Esophagus muscularis mucosa (tissue), 4 donors: ENCODE measurements around the gene KNG1. TPM values are rescaled to one million over a fixed set of nuclear protein-coding genes. Genes with fewer than 3 reads are reported as not detected.

Experiments
- DNase-seq: peaks from one replicate; pipeline ENCODE4 v3.0.0-alpha.2; 2017; ENCODE audit errors: extremely low spot score
- H3K27ac ChIP-seq, 4 donors: fragments of 200-600 bp; sonication (generic); replicated peaks in 1 of 4; 1 replicate in 3 of 4; 2 replicates in 1 of 4; pipeline ENCODE4 v1.5.1; 2016 to 2019; ENCODE audit warnings: mild to moderate bottlenecking in 1 of 4
- H3K27me3 ChIP-seq, 4 donors: fragments of 200-600 bp; sonication (generic); one replicate each; pipeline versions ENCODE4 v1.5.1 to v1.6.0; 2016 to 2019
- H3K36me3 ChIP-seq, 4 donors: fragments of 200-600 bp; sonication (generic); one replicate each; pipeline ENCODE4 v1.5.1; 2016 to 2019
- H3K4me1 ChIP-seq, 4 donors: fragments of 200-600 bp; sonication (generic); one replicate each; pipeline ENCODE4 v1.5.1; 2016 to 2019
- H3K4me3 ChIP-seq, 4 donors: fragments of 200-600 bp; sonication (generic); 1 replicate in 2 of 4; 2 replicates in 2 of 4; pipeline ENCODE4 v1.5.1; 2016 to 2019; ENCODE audit warnings: mild to moderate bottlenecking in 4 of 4, moderate library complexity in 1 of 4
- H3K9me3 ChIP-seq, 4 donors: fragments of 200-600 bp; sonication (generic); 1 replicate in 3 of 4; 2 replicates in 1 of 4; pipeline ENCODE4 v1.5.1; 2016 to 2019
- CTCF ChIP-seq, 3 experiments: fragments of 200-600 bp in 2 of 3; fragments of 450-650 bp in 1 of 3; sonication (generic) in 2 of 3; IDR thresholded peaks; one replicate each; pipeline ENCODE4 v1.5.1; 2017 to 2019; ENCODE audit warnings: antibody characterized with exemption in 3 of 3, mild to moderate bottlenecking in 2 of 3, moderate library complexity in 1 of 3
- EP300 ChIP-seq: sonication (generic); formaldehyde crosslinking; IDR thresholded peaks from one replicate; pipeline ENCODE4 v1.6.1; 2017; ENCODE audit warnings: antibody characterized with exemption
- POLR2A ChIP-seq: fragments of 450-650 bp; IDR thresholded peaks from one replicate; pipeline ENCODE4 v1.6.1; 2017; ENCODE audit warnings: antibody characterized with exemption, moderate library complexity, mild to moderate bottlenecking, low read depth
- POLR2AphosphoS5 ChIP-seq, 2 donors: sonication (generic); formaldehyde crosslinking; IDR thresholded peaks; one replicate each; pipeline ENCODE4 v1.6.1; 2017; ENCODE audit warnings: antibody characterized with exemption in 2 of 2
- WGBS: methylation state at CpG from one replicate; pipeline ENCODE4 v1.1.5; 2018; 5-methylcytosine and 5-hydroxymethylcytosine counted together
- intact Hi-C: fragments of 100-400 bp; cut with DNase I; formaldehyde crosslinking; loops from one replicate; pipeline ENCODE4 v1.15.1; 2023
- total RNA-seq, 4 donors: library from RNA; depleted of rRNA; stranded (reverse); fragments of >200 nt; gene quantifications; one replicate each; pipeline versions ENCODE4 v1.1.0 to v1.2.1, GENCODE V29; 2016

Gene KNG1
- not detected for total RNA-seq

- Histone ChIP-seq H3K9me3 (no peaks in the 10 kb centered on the region), H3K36me3 (no peaks in the 10 kb centered on the region), H3K27ac (no peak within 1 kb of the TSS), H3K4me1 (no peaks in the 10 kb centered on the region), H3K4me3 (no peak within 1 kb of the TSS), H3K27me3 (no peaks in the 10 kb centered on the region)
- 87% methylated on average over 3 of the region's 3 CpGs for WGBS
- TF ChIP-seq CTCF (IDR thresholded peaks at IDR 0.05) (no peak), EP300 (no peak), POLR2AphosphoS5 (IDR thresholded peaks at IDR 0.05) (no peak), POLR2A (no peak)
- intact Hi-C loops = no loop called here
- peak; percentile 78 for DNase-seq
Measured at GRCh38 chr3:186717039-186717457, at the start of gene KNG1. Gene KNG1, plus strand, starts transcription at chr3:186717359. Its CDS starts 184 bp downstream, at chr3:186717543.

GRCh38 chr3:186668426-186668825 lies 48.7 kb upstream of the KNG1 start:
- 72% methylated on average over 6 of the region's 6 CpGs for WGBS

GRCh38 chr3:186669378-186670084 lies 47.6 kb upstream of the KNG1 start:
- Histone ChIP-seq H3K9me3 (no peaks in the 10 kb centered on the region), H3K27me3 (peaks cover 0 to 32% (median 0%) of the 10 kb centered on the region in 4 donors), H3K36me3 (no peaks in the 10 kb centered on the region), H3K4me1 (no peaks in the 10 kb centered on the region), H3K4me3 (no peak overlapping the region), H3K27ac (no peak overlapping the region)
- 82% methylated on average over 2 of the region's 2 CpGs for WGBS
- no peak for DNase-seq
- TF ChIP-seq POLR2A (no peak), EP300 (no peak), POLR2AphosphoS5 (IDR thresholded peaks at IDR 0.05) (no peak), CTCF (IDR thresholded peaks at IDR 0.05) (no peak)
- intact Hi-C loops = no loop called here

More at GRCh38 chr3:186668426-186668825, 48.7 kb upstream of the KNG1 start:
- TF ChIP-seq CTCF (IDR thresholded peaks at IDR 0.05) (no peak), EP300 (no peak), POLR2AphosphoS5 (IDR thresholded peaks at IDR 0.05) (no peak), POLR2A (no peak)
- Histone ChIP-seq H3K9me3 (no peaks in the 10 kb centered on the region), H3K4me1 (no peaks in the 10 kb centered on the region), H3K27me3 (peaks cover 0 to 32% (median 0%) of the 10 kb centered on the region in 4 donors), H3K27ac (no peak overlapping the region), H3K4me3 (no peak overlapping the region), H3K36me3 (no peaks in the 10 kb centered on the region)
- no peak for DNase-seq
- intact Hi-C loops = no loop called here

- no peaks in the 10 kb centered on the region for H3K4me1 ChIP-seq
- no peak for DNase-seq
- TF ChIP-seq EP300 (no peak), POLR2A (no peak), POLR2AphosphoS5 (IDR thresholded peaks at IDR 0.05) (no peak), CTCF (IDR thresholded peaks at IDR 0.05) (no peak)
- no peak overlapping the region for H3K4me3 ChIP-seq
- no peak overlapping the region for H3K27ac ChIP-seq
- H3K9me3 ChIP-seq = no peaks in the 10 kb centered on the region
- no peaks in the 10 kb centered on the region for H3K36me3 ChIP-seq
- peaks cover 0 to 31% (median 0%) of the 10 kb centered on the region in 4 donors for H3K27me3 ChIP-seq
- intact Hi-C loops = no loop called here
Measured at GRCh38 chr3:186670155-186670554, 47.0 kb upstream of the KNG1 start.
